ENCODE results near the gene PPP5C. TPM values are rescaled to one million over a fixed set of nuclear protein-coding genes. Genes with fewer than 3 reads are reported as not detected.

Gene PPP5C
- total RNA-seq, 1 experiment from 2014 or later = 58.1 TPM

GRCh38 chr19:46357846-46358583 is 11.1 kb downstream of the PPP5C start:
- H3K27me3 ChIP-seq (ENCODE audit: control insufficient read depth, insufficient read depth, low read length) = no peaks in the 10 kb centered on the region
- no TSS peak for BruUV-seq (replicated peaks)
- CTCF ChIA-PET = no interaction called here

GRCh38 chr19:46361915-46362314 is 15.0 kb downstream of the PPP5C start:
- intact Hi-C loops (cut with micrococcal nuclease; ENCODE audit: unreplicated experiment) = no loop called here
- no peaks in the 10 kb centered on the region for H3K4me1 ChIP-seq (ENCODE audit: control insufficient read depth, insufficient read depth, low read length)
- in situ Hi-C loops (cut with HindIII; ENCODE audit: low pct_unique_long_range_greater_than_20kb, low sequenced_read_pairs) = no loop called here
- no peak for DNase-seq (ENCODE audit: low read depth, low spot score)
- no TSS peak for BruUV-seq (replicated peaks)
- CTCF ChIA-PET = interaction anchor here (0.7 kb wide), 1 partner anchor 40 kb away, joined by 6 read pairs; no protein-coding TSS in a partner anchor
- no peaks in the 10 kb centered on the region; the same call in 1 of the 2 replicates for H3K36me3 ChIP-seq (ENCODE audit: control insufficient read depth, insufficient read depth, low read length)
- no peak overlapping the region for H3K27ac ChIP-seq (ENCODE audit: low read length)
- TF ChIP-seq CTCF (IDR thresholded peaks at IDR 0.05) (no peak), REST (IDR thresholded peaks at IDR 0.05; ENCODE audit: insufficient read depth in 1 of 2, low read depth in 2 of 2, low read length in 1 of 2) (no peak), SIN3A (IDR thresholded peaks at IDR 0.05; ENCODE audit: borderline replicate concordance, insufficient read depth, low read depth, low read length) (no peak), TCF7L2 (IDR thresholded peaks at IDR 0.05; ENCODE audit: low read depth, low read length) (no peak), POLR2AphosphoS5 (IDR thresholded peaks at IDR 0.05; ENCODE audit: low read depth, low read length) (no peak)
- no peaks in the 10 kb centered on the region for H3K27me3 ChIP-seq (ENCODE audit: control insufficient read depth, insufficient read depth, low read length)
- POLR2A ChIA-PET = no interaction called here
- no peak overlapping the region for H3K4me3 ChIP-seq (ENCODE audit: low read depth in 2 of 2, low read length in 2 of 2)
- no peak for ATAC-seq
- H3K9me3 ChIP-seq (ENCODE audit: control insufficient read depth, insufficient read depth, low read depth, low read length) = no peaks in the 10 kb centered on the region

More at GRCh38 chr19:46357846-46358583, 11.1 kb downstream of the PPP5C start:
- no peak for TF ChIP-seq TCF7L2 (IDR thresholded peaks at IDR 0.05; ENCODE audit: low read depth, low read length)
- no peak for TF ChIP-seq CTCF (IDR thresholded peaks at IDR 0.05)
- no peak for TF ChIP-seq REST (IDR thresholded peaks at IDR 0.05; ENCODE audit: insufficient read depth in 1 of 2, low read depth in 2 of 2, low read length in 1 of 2)
- no peak for TF ChIP-seq POLR2AphosphoS5 (IDR thresholded peaks at IDR 0.05; ENCODE audit: low read depth, low read length)
- TF ChIP-seq SIN3A (IDR thresholded peaks at IDR 0.05; ENCODE audit: borderline replicate concordance, insufficient read depth, low read depth, low read length) = no peak
- H3K9me3 ChIP-seq (ENCODE audit: control insufficient read depth, insufficient read depth, low read depth, low read length) = no peaks in the 10 kb centered on the region
- in situ Hi-C loops (cut with HindIII; ENCODE audit: low pct_unique_long_range_greater_than_20kb, low sequenced_read_pairs) (no loop called here), intact Hi-C loops (cut with micrococcal nuclease; ENCODE audit: unreplicated experiment) (no loop called here)
- no peak overlapping the region for H3K27ac ChIP-seq (ENCODE audit: low read length)
- POLR2A ChIA-PET = no interaction called here
- ATAC-seq (no peak), DNase-seq (ENCODE audit: low read depth, low spot score) (no peak)
- no peaks in the 10 kb centered on the region for H3K4me1 ChIP-seq (ENCODE audit: control insufficient read depth, insufficient read depth, low read length)
- no peaks in the 10 kb centered on the region for H3K36me3 ChIP-seq (ENCODE audit: control insufficient read depth, insufficient read depth, low read length)
- no peak overlapping the region for H3K4me3 ChIP-seq (ENCODE audit: low read depth in 2 of 2, low read length in 2 of 2)

All from Panc1 (cell line).